GM10248 (cell line): ENCODE results near the gene PPIG.

ENCODE experiments used
- CTCF ChIA-PET: fragments of 300-600 bp; sonication (Branson Sonifier 250); formaldehyde crosslinking; extraction: SDS; loops from one replicate; lab custom pipeline; 2021; ENCODE audit warnings: antibody characterized with exemption; lab: Yijun Ruan, JAX
- POLR2A ChIA-PET: fragments of 350-650 bp; sonication (Branson Sonifier 250); formaldehyde crosslinking; extraction: SDS; loops from one replicate; lab custom pipeline; 2020; ENCODE audit warnings: antibody characterized with exemption; lab: Yijun Ruan, JAX
- DNase-seq: peaks from one replicate; pipeline ENCODE4 v3.0.0; 2012; ENCODE audit errors: extremely low spot score
- TF ChIP-seq, protein P1 (sequence below): IDR thresholded peaks from 2 replicates; pipeline ENCODE4 v1.5.1; 2012; ENCODE audit warnings: mild to moderate bottlenecking, low read depth; ENCODE audit errors: extremely low read depth, missing control alignments, control extremely low read depth

The PPIG gene

DNA sequence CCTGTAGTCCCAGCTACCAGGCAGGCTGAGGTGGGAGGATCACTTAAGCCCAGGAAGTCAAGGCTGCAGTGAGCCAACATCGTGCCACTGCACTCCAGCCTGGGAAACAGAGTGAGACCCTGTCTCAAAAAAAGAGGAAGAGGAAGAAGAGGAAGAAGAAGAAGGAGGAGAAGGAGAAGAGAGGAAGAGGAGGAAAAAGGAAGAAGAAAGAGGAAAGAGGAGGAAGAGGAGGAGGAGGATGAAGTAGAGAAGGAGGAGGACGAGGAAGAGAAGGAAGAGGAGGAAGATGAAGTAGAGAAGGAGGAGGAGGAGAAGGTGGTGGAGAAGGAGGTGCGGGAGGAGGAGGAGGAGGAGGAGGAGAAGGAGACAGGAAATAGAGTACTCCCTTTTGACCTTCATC lies 72.0 kb downstream of the PPIG start:
- CTCF ChIA-PET, result interaction anchor here (1.1 to 1.3 kb wide), 2 partner anchors 14 to 32 kb away, joined by 3 read pairs; no protein-coding TSS in a partner anchor
- TF ChIP-seq, protein P1, sequence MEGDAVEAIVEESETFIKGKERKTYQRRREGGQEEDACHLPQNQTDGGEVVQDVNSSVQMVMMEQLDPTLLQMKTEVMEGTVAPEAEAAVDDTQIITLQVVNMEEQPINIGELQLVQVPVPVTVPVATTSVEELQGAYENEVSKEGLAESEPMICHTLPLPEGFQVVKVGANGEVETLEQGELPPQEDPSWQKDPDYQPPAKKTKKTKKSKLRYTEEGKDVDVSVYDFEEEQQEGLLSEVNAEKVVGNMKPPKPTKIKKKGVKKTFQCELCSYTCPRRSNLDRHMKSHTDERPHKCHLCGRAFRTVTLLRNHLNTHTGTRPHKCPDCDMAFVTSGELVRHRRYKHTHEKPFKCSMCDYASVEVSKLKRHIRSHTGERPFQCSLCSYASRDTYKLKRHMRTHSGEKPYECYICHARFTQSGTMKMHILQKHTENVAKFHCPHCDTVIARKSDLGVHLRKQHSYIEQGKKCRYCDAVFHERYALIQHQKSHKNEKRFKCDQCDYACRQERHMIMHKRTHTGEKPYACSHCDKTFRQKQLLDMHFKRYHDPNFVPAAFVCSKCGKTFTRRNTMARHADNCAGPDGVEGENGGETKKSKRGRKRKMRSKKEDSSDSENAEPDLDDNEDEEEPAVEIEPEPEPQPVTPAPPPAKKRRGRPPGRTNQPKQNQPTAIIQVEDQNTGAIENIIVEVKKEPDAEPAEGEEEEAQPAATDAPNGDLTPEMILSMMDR, result no peak
- no peak for DNase-seq
- POLR2A ChIA-PET, result no interaction called here

DNA sequence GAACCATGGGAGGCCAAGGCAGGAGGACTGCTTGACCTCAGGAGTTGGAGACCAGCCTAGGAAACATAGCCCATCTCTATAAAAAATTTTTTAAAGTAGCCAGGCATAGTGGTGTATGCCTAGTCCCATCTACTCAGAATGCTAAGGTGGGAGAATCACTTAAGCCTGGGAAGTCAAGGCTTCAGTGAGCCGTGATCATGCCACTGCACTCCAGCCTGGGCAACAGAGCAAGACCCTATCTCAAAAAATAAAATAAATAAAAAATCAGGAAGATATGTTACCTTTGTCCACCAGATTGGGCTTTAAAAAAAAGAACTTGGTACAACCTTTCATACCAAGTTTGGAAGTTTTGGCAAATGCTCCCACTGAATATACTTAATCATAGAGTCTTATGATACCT lies 74.7 kb downstream of the PPIG start:
- DNase-seq, result no peak
- POLR2A ChIA-PET, result no interaction called here
- CTCF ChIA-PET, result no interaction called here
- TF ChIP-seq, protein P1, result no peak

DNA sequence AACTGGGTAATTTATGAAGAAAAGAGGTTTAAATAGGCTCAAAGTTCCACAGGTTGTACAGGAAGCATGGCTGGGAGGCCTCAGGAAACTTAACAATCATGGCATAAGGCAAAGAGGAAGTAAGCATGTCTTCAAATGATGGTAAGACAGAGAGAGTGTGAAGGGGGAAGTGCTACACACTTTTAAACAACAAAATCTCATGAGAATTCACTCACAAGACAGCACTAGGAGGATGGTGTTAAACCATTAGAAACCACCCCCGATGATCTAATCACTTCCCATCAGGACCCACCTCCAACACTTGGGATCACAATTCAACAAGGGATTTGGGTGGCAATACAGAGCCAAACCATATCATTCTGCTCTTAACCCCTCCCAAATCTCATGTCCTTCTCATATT lies 75.2 kb downstream of the PPIG start:
- POLR2A ChIA-PET, result no interaction called here
- CTCF ChIA-PET, result no interaction called here
- DNase-seq, result no peak
- TF ChIP-seq, protein P1, result no peak

DNA sequence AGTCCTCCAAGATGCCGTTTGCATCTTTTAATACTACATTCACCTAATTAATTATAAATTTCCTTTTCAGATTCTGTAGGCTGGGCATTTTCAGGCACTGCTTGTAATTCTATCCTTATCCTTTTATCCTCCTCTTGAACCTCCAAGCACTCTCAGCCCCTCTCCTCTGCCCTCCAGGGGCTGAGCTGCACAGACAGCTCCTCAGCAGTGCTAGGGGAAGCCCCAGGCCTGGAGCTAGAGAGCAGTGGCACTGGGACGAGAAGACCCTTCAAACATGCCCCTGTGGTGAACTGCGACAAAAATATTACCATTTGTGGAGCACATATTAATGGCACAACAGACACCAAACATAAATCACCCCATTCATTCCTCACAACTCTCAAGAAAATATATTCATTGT lies 77.1 kb downstream of the PPIG start:
- TF ChIP-seq, protein P1, result no peak
- POLR2A ChIA-PET, result no interaction called here
- CTCF ChIA-PET, result interaction anchor here (0.8 to 0.9 kb wide), 2 partner anchors 9 to 41 kb away, joined by 3 to 4 read pairs; no protein-coding TSS in a partner anchor

DNA sequence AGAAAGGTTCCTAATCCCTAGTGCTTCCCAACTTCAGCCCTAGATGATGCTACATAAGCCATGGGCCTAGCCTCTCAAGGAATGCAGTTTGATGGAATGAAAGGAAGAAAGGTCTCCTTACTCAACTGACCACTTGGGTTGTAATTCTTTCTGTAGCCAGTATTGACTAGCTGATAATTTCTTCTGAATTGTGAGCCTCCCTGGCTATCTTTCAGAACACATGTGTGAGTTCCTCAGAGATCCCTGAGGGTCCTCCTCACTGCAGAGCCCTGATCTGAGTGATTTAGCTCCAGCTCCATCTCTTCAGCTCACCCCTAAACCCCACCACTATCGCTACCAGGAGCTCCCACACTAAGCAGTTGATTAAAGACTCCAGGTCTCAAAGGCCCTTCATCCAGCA lies 78.6 kb downstream of the PPIG start:
- ChIA-PET CTCF (no interaction called here), POLR2A (no interaction called here)
- TF ChIP-seq, protein P1, result no peak

More for the DNA sequence above, 77.1 kb downstream of the PPIG start:
- no peak for DNase-seq

DNA sequence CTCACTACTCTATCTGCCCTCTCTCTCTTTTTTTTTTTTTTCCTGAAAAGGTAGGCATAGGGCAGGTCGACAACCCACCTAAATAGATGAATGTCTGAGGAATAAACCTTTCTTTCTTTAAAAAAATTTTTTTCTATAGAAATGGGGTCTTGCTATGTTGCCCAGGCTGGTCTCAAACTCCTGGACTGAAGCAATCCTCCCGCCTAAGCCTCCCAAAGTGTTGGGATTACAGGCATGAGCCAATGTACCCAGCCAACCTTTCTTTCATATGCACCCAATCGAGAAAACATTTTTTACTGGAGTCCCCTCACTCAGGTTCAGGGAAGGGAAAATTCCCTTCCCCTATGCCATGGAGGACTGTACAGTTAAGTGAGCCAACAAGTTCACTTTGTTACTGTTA lies 79.1 kb downstream of the PPIG start:
- TF ChIP-seq, protein P1, result no peak
- DNase-seq, result no peak
- ChIA-PET CTCF (interaction anchor here (0.7 to 1.4 kb wide), 2 partner anchors 9 to 20 kb away, joined by 3 read pairs; no protein-coding TSS in a partner anchor), POLR2A (no interaction called here)

More for the DNA sequence above, 78.6 kb downstream of the PPIG start:
- no peak for DNase-seq
